HUDEP-2 (cell line): ENCODE data around the gene THOC1.
"Not testable (repeated sequence)": the region's sequence is repeated elsewhere in the genome, so short reads cannot be mapped to it uniquely, and the experiment has no call there.

ENCODE experiments used
- DNase-seq, 76 experiments: peaks; one replicate each; lab custom pipeline; 2025; ENCODE audit not compliant: unreplicated experiment in 76 of 76; lab: John Stamatoyannopoulos, UW

Gene THOC1, protein sequence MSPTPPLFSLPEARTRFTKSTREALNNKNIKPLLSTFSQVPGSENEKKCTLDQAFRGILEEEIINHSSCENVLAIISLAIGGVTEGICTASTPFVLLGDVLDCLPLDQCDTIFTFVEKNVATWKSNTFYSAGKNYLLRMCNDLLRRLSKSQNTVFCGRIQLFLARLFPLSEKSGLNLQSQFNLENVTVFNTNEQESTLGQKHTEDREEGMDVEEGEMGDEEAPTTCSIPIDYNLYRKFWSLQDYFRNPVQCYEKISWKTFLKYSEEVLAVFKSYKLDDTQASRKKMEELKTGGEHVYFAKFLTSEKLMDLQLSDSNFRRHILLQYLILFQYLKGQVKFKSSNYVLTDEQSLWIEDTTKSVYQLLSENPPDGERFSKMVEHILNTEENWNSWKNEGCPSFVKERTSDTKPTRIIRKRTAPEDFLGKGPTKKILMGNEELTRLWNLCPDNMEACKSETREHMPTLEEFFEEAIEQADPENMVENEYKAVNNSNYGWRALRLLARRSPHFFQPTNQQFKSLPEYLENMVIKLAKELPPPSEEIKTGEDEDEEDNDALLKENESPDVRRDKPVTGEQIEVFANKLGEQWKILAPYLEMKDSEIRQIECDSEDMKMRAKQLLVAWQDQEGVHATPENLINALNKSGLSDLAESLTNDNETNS

GRCh38 chr18:267688-268552 lies at the start of gene THOC1:
Gene THOC1, minus strand, starts transcription at chr18:268047. Its CDS starts 28 bp downstream, at chr18:268019.
- DNase-seq, result peak in 75 of 76 experiments; percentile 8 to 97 (median 71)

DNA sequence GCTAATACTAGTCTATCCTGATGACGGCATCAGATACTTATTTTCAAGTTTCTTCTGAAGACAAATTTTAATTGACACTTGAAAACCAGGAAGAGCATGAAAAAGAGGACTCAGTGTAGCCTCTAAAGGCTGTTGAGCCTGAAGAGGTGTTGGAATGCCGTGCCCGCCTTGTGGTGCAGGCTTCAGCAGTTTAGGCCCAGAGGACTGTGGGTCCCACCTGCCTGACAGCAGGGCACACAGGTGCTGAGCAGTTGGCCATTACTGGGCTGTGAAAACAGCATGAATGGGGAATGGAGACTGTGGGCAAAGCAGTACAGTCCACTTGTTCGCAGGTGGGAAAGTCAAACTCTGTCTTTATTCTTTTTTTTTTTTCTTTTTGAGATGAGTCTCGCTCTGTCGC lies 49.8 kb upstream of the THOC1 start:
- DNase-seq, result no peak

GRCh38 chr18:316393-316792 lies 48.5 kb upstream of the THOC1 start:
- DNase-seq, result no peak

GRCh38 chr18:313931-314330 lies 46.1 kb upstream of the THOC1 start:
- no peak for DNase-seq

GRCh38 chr18:312415-312814 lies 44.6 kb upstream of the THOC1 start:
- DNase-seq, result no peak

DNA sequence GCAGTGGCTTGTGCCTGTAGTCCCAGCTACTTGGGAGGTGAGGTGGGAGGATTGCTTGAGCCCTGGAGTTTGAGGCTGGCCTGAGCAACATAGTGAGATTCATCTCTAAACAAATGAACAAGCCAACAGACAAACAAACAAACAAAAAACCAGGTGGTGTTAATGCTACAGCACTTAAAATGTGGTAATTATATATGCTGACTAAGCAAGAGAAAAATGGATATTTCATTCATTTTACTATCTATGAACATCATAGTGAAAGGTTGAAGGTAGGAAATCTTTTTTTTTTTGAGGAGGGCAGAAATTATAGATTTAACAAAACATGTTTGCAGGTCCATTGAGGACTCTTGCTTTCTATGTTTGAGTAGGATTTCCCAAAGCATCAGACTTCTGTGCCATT lies 42.2 kb upstream of the THOC1 start:
- DNase-seq, result no peak

DNA sequence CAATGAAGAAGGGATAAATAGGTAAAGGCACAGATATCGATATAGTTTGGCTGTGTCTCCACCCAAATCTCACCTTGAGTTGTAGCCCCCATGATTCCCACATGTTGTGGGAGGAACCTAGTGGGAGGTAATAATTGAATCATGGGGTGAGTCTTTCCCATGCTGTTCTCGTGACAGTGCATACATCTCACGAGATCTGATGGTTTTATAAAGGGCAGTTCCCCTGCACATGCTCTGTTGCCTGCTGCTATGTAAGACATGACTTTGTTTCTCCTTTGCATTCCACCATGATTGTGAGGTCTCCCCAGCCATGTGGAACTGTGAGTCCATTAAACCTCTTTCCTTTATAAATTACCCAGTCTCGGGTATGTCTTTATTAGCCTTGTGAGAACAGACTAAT lies 40.2 kb upstream of the THOC1 start:
- not testable (repeated sequence) for DNase-seq

GRCh38 chr18:306608-307255 lies 38.9 kb upstream of the THOC1 start:
- DNase-seq, result peak in 1 of 76 experiments; percentile 13

- no peak for DNase-seq
These were observed 37.2 kb upstream of the THOC1 start for GRCh38 chr18:305003-305501.

DNA sequence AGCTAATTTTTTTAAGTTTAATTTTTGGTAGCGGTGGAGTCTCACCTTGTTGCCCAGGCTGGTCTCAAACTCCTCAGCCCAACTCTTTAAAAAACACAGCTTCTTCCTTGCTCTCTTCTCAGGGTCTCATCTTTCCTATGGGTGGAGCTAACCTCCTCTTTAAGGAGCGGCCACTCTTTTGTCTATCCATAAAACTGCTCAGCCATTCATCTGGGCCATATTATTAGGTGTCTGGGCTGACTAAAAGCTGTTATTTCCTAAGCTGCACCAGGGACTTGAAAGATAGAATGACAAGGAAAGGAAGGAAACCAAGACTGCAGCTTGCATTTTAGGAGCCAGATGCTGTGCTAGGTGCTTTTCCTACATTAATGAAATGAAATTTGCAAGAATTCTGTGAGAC lies 35.8 kb upstream of the THOC1 start:
- DNase-seq, result no peak

DNA sequence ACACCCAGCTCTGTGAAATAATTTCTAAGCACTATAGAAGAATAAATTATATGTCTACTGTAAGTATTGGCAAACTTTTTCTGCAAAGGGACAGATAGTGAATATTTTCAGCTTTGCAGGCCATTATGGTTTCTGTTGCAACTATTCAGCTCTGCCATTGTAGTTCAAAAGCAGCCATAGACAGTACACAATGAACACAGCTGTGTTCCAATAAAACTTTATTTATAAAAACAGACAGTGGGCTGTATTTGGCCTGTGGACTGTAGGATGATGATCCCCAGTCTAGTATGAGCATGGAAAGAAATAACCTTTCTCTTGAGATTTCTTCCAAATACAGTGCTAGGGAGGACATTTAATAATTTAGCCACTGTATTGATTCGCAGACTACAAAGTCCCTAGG lies 35.2 kb upstream of the THOC1 start:
- DNase-seq, result no peak

DNA sequence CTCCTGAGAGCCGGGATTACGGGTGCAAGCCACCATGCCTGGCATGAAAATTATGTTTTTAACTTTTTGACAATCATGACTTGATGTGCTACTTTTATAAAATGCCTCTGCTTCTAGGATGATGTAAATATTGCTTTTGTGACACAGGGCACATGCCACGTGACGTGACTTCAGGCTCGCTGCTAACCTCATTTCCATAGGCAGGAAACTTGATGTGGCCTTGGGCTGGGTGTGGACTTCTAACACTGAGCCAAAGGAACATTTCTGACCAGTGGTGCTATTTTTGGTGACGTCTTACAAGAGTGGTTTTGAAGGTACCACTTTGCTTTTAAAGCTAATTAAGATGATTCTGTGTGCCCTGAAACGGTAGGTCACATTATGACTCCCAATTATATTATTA lies 34.2 kb upstream of the THOC1 start:
- no peak for DNase-seq

DNA sequence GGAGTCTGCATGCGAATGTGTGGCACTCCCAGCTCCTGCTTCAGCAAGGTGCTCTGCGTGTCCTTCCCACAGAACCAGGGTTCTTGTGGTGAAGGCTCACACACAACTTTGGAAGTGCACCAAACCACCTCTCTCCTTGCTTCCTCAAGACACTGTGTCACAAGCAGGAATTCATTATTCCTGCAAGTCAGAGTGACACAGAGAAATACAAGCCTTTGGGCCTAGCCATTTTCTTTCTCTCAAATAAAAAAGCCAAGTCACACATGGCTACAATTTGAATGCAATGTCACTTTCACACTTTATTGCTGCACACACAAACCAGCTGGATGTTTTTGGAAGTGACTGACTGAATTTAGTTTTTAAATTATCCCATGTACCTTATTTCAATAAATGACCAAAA lies 30.1 kb upstream of the THOC1 start:
- no peak for DNase-seq

GRCh38 chr18:295756-296490 lies 28.1 kb upstream of the THOC1 start:
- no peak for DNase-seq

- no peak for DNase-seq
These were observed 26.7 kb upstream of the THOC1 start for GRCh38 chr18:294566-294965.

DNA sequence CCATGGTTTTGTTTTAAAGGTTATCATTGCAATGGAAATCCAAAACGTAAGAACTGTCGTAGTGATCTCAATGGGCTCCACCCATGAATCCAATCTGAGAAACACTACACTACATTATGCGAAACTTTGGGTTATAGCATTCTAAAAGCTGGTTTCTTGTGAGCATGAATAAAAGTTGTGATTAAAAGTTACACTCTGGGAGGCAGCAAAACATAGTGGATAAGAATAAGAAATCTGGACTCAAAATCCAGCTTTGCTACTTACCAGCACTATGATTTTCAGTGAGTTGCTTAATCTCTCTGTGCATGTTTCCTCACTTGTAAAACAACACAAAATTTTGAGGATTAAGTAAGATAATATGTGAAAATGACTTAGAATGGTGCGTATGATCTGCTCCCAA lies 25.7 kb upstream of the THOC1 start:
- DNase-seq, result no peak

GRCh38 chr18:292271-292670 lies 24.4 kb upstream of the THOC1 start:
- DNase-seq, result no peak

- DNase-seq, result not testable (repeated sequence)
These were observed 22.1 kb upstream of the THOC1 start for GRCh38 chr18:289970-290369.

- no peak for DNase-seq
These were observed 21.2 kb upstream of the THOC1 start for GRCh38 chr18:289026-289425.
